ENCODE data around the gene LY6G5C. TPM values are rescaled to one million over a fixed set of nuclear protein-coding genes. Genes with fewer than 3 reads are reported as not detected.

LY6G5C gene
- total RNA-seq, 1 donor from 2014 or later = not detected

- Histone ChIP-seq H3K36me3 (ENCODE audit: control insufficient read depth in 3 of 3, insufficient read depth in 3 of 3, low read length in 3 of 3) (peaks cover 74 to 85% (median 84%) of the 10 kb centered on the region in 3 donors), H3K27ac (ENCODE audit: low read depth, low read length) (no peak overlapping the region), H3K9me3 (ENCODE audit: control insufficient read depth in 3 of 3, low read length in 3 of 3) (no peaks in the 10 kb centered on the region), H3K27me3 (ENCODE audit: control insufficient read depth in 3 of 3, insufficient read depth in 3 of 3, low read length in 3 of 3) (no peaks in the 10 kb centered on the region), H3K9ac (ENCODE audit: low read depth in 1 of 3, low read length in 3 of 3) (no peak overlapping the region), H3K4me3 (ENCODE audit: low read length in 3 of 3) (no peak overlapping the region), H3K4me1 (ENCODE audit: control insufficient read depth in 3 of 3, insufficient read depth in 3 of 3, low read length in 3 of 3) (peaks cover 0 to under 1% (median 0%) of the 10 kb centered on the region in 3 donors)
These were observed 11.5 kb upstream of the LY6G5C start for GRCh38 chr6:31692353-31692752.

DNA sequence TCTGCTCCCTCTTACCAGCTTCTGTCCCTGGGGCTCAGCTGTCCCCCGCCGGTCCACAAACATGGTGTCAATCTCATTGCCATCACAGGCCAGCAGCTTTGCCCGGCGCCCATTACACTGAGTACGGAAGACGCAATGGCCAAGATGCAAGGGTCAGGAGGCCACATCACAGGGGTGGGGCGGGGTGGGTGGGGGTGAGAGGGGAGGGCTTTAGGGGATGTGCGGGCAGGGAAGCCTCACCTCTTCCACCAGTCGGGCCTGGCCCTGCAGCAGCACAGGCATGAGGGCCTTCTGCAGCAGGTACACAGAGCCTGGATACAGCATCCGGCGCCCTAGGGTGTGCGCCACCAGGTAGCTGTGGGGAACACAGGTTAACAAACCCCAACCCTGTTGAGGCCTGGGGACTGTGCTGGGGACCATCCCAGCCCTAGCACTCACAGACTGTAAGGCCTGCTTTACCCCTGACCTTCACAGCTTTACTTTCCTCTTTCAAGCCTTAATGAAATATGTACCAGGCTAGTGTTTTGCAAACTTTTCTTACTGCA is 10.8 kb upstream of the LY6G5C start:
- no peaks in the 10 kb centered on the region for H3K4me1 ChIP-seq (ENCODE audit: control insufficient read depth in 3 of 3, insufficient read depth in 3 of 3, low read length in 3 of 3)
- no peaks in the 10 kb centered on the region for H3K27me3 ChIP-seq (ENCODE audit: control insufficient read depth in 3 of 3, insufficient read depth in 3 of 3, low read length in 3 of 3)
- H3K4me3 ChIP-seq (ENCODE audit: low read length in 3 of 3) = no peak overlapping the region
- no peaks in the 10 kb centered on the region for H3K9me3 ChIP-seq (ENCODE audit: control insufficient read depth in 3 of 3, low read length in 3 of 3)
- no peak overlapping the region for H3K27ac ChIP-seq (ENCODE audit: low read depth, low read length)
- no peak overlapping the region for H3K9ac ChIP-seq (ENCODE audit: low read depth in 1 of 3, low read length in 3 of 3)
- H3K36me3 ChIP-seq (ENCODE audit: control insufficient read depth in 3 of 3, insufficient read depth in 3 of 3, low read length in 3 of 3) = peaks cover 77 to 85% (median 85%) of the 10 kb centered on the region in 3 donors

DNA sequence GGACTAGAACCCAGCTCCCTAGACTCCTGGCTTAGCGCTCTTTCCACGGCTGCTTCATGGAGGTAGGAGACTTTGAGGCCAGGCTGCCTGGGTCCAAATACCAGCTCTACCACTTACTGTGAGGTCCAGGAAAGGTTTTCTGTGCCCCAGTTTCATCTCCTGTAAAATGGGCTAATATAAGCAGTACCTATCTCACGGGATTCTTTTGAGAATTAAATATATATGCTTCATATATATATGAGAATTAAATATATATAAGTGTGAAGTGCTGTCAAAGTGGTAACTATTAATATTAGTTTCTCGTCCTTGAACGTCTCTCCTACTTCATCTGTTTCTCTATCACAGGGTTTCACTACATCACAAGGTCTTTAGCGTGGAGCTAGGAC is 10.2 kb upstream of the LY6G5C start:
- H3K4me1 ChIP-seq (ENCODE audit: control insufficient read depth in 3 of 3, insufficient read depth in 3 of 3, low read length in 3 of 3) = no peaks in the 10 kb centered on the region
- no peak overlapping the region for H3K4me3 ChIP-seq (ENCODE audit: low read length in 3 of 3)
- no peaks in the 10 kb centered on the region for H3K27me3 ChIP-seq (ENCODE audit: control insufficient read depth in 3 of 3, insufficient read depth in 3 of 3, low read length in 3 of 3)
- H3K9me3 ChIP-seq (ENCODE audit: control insufficient read depth in 3 of 3, low read length in 3 of 3) = no peaks in the 10 kb centered on the region
- H3K27ac ChIP-seq (ENCODE audit: low read depth, low read length) = no peak overlapping the region
- H3K36me3 ChIP-seq (ENCODE audit: control insufficient read depth in 3 of 3, insufficient read depth in 3 of 3, low read length in 3 of 3) = peaks cover 81 to 88% (median 85%) of the 10 kb centered on the region in 3 donors
- no peak overlapping the region for H3K9ac ChIP-seq (ENCODE audit: low read depth in 1 of 3, low read length in 3 of 3)

GRCh38 chr6:31690231-31691077 is 9.6 kb upstream of the LY6G5C start:
- Histone ChIP-seq H3K4me3 (ENCODE audit: low read length in 3 of 3) (no peak overlapping the region), H3K4me1 (ENCODE audit: control insufficient read depth in 3 of 3, insufficient read depth in 3 of 3, low read length in 3 of 3) (no peaks in the 10 kb centered on the region), H3K9me3 (ENCODE audit: control insufficient read depth in 3 of 3, low read length in 3 of 3) (no peaks in the 10 kb centered on the region), H3K27me3 (ENCODE audit: control insufficient read depth in 3 of 3, insufficient read depth in 3 of 3, low read length in 3 of 3) (no peaks in the 10 kb centered on the region), H3K27ac (ENCODE audit: low read depth, low read length) (no peak overlapping the region), H3K36me3 (ENCODE audit: control insufficient read depth in 3 of 3, insufficient read depth in 3 of 3, low read length in 3 of 3) (peaks cover 83 to 93% (median 85%) of the 10 kb centered on the region in 3 donors), H3K9ac (ENCODE audit: low read depth in 1 of 3, low read length in 3 of 3) (no peak overlapping the region)

GRCh38 chr6:31689249-31690110 is 8.6 kb upstream of the LY6G5C start:
- Histone ChIP-seq H3K36me3 (ENCODE audit: control insufficient read depth in 3 of 3, insufficient read depth in 3 of 3, low read length in 3 of 3) (peaks cover 76 to 90% (median 78%) of the 10 kb centered on the region in 3 donors), H3K9ac (ENCODE audit: low read depth in 1 of 3, low read length in 3 of 3) (no peak overlapping the region), H3K4me3 (ENCODE audit: low read length in 3 of 3) (no peak overlapping the region), H3K27me3 (ENCODE audit: control insufficient read depth in 3 of 3, insufficient read depth in 3 of 3, low read length in 3 of 3) (no peaks in the 10 kb centered on the region), H3K27ac (ENCODE audit: low read depth, low read length) (no peak overlapping the region), H3K9me3 (ENCODE audit: control insufficient read depth in 3 of 3, low read length in 3 of 3) (no peaks in the 10 kb centered on the region), H3K4me1 (ENCODE audit: control insufficient read depth in 3 of 3, insufficient read depth in 3 of 3, low read length in 3 of 3) (no peaks in the 10 kb centered on the region)

GRCh38 chr6:31687860-31688693 is 7.2 kb upstream of the LY6G5C start:
- Histone ChIP-seq H3K9me3 (ENCODE audit: control insufficient read depth in 3 of 3, low read length in 3 of 3) (no peaks in the 10 kb centered on the region), H3K36me3 (ENCODE audit: control insufficient read depth in 3 of 3, insufficient read depth in 3 of 3, low read length in 3 of 3) (peaks cover 67 to 77% (median 69%) of the 10 kb centered on the region in 3 donors), H3K4me1 (ENCODE audit: control insufficient read depth in 3 of 3, insufficient read depth in 3 of 3, low read length in 3 of 3) (no peaks in the 10 kb centered on the region), H3K27me3 (ENCODE audit: control insufficient read depth in 3 of 3, insufficient read depth in 3 of 3, low read length in 3 of 3) (no peaks in the 10 kb centered on the region), H3K9ac (ENCODE audit: low read depth in 1 of 3, low read length in 3 of 3) (peak overlapping the region in 1 of 3 donors; percentile 16), H3K27ac (ENCODE audit: low read depth, low read length) (no peak overlapping the region), H3K4me3 (ENCODE audit: low read length in 3 of 3) (no peak overlapping the region)

DNA sequence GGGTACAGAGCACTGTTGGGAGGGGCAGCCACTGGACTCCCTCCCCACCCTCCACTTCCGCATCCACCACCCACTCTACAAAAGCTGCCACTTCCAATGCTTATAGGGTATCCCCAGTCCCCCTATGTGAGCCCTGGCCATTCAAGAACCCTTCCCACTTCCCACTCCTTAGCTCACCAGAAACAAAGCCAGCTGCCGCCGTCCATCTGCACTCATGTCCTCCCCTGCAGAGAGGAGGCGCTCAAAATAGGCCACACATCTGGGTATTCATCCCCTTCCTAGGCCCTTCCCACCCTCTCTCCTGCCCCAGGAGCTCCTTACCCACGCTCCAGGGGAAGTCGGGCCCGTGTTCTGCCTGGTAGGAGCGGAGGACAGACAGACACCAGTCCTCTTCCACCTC is 6.5 kb upstream of the LY6G5C start:
- Histone ChIP-seq H3K9ac (ENCODE audit: low read depth in 1 of 3, low read length in 3 of 3) (peak overlapping the region in 1 of 3 donors; percentile 16), H3K27me3 (ENCODE audit: control insufficient read depth in 3 of 3, insufficient read depth in 3 of 3, low read length in 3 of 3) (no peaks in the 10 kb centered on the region), H3K36me3 (ENCODE audit: control insufficient read depth in 3 of 3, insufficient read depth in 3 of 3, low read length in 3 of 3) (peaks cover 61 to 69% (median 61%) of the 10 kb centered on the region in 3 donors)

GRCh38 chr6:31686483-31686882 is 5.6 kb upstream of the LY6G5C start:
- peaks cover 2 to 4% (median 2%) of the 10 kb centered on the region in 3 donors for H3K4me1 ChIP-seq (ENCODE audit: control insufficient read depth in 3 of 3, insufficient read depth in 3 of 3, low read length in 3 of 3)
- no peak overlapping the region for H3K4me3 ChIP-seq (ENCODE audit: low read length in 3 of 3)
- H3K36me3 ChIP-seq (ENCODE audit: control insufficient read depth in 3 of 3, insufficient read depth in 3 of 3, low read length in 3 of 3) = peaks cover 53 to 62% (median 56%) of the 10 kb centered on the region in 3 donors

More for the DNA sequence above, 6.5 kb upstream of the LY6G5C start:
- Histone ChIP-seq H3K4me3 (ENCODE audit: low read length in 3 of 3) (no peak overlapping the region), H3K4me1 (ENCODE audit: control insufficient read depth in 3 of 3, insufficient read depth in 3 of 3, low read length in 3 of 3) (no peaks in the 10 kb centered on the region), H3K9me3 (ENCODE audit: control insufficient read depth in 3 of 3, low read length in 3 of 3) (no peaks in the 10 kb centered on the region), H3K27ac (ENCODE audit: low read depth, low read length) (no peak overlapping the region)

DNA sequence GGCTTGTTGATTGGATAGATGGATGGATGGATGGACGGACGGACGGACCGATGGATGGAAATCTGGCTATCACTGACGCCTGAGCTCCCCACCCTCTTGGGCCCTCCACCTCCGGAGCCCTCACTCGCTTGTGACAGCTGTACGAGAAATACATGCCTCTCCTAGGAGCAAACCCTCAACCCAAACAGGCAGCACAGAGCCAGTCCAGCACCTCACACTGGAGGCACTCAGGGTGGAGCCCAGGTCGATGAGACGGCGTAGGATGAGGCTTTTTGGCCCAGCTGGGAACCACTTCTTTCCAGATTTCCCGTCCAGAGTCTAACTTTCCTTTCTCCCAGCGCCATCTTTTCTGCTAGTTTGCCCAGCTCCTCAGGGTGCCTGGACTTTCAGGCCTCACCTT is 2.7 kb upstream of the LY6G5C start:
- Histone ChIP-seq H3K4me1 (ENCODE audit: control insufficient read depth in 3 of 3, insufficient read depth in 3 of 3, low read length in 3 of 3) (peaks cover 15 to 25% (median 18%) of the 10 kb centered on the region in 3 donors), H3K27me3 (ENCODE audit: control insufficient read depth in 3 of 3, insufficient read depth in 3 of 3, low read length in 3 of 3) (no peaks in the 10 kb centered on the region), H3K4me3 (ENCODE audit: low read length in 3 of 3) (no peak overlapping the region), H3K9ac (ENCODE audit: low read depth in 1 of 3, low read length in 3 of 3) (no peak overlapping the region), H3K36me3 (ENCODE audit: control insufficient read depth in 3 of 3, insufficient read depth in 3 of 3, low read length in 3 of 3) (peaks cover 26 to 33% (median 29%) of the 10 kb centered on the region in 3 donors), H3K27ac (ENCODE audit: low read depth, low read length) (no peak overlapping the region), H3K9me3 (ENCODE audit: control insufficient read depth in 3 of 3, low read length in 3 of 3) (no peaks in the 10 kb centered on the region)

More at GRCh38 chr6:31686483-31686882, 5.6 kb upstream of the LY6G5C start:
- Histone ChIP-seq H3K27me3 (ENCODE audit: control insufficient read depth in 3 of 3, insufficient read depth in 3 of 3, low read length in 3 of 3) (no peaks in the 10 kb centered on the region), H3K9ac (ENCODE audit: low read depth in 1 of 3, low read length in 3 of 3) (no peak overlapping the region), H3K9me3 (ENCODE audit: control insufficient read depth in 3 of 3, low read length in 3 of 3) (no peaks in the 10 kb centered on the region), H3K27ac (ENCODE audit: low read depth, low read length) (no peak overlapping the region)
